ENCODE results near the gene CBFA2T3. TPM values are rescaled to one million over a fixed set of nuclear protein-coding genes. Genes with fewer than 3 reads are reported as not detected.

The CBFA2T3 gene
- total RNA-seq, 1 experiment from 2014 or later = 2.9 TPM

- no peaks in the 10 kb centered on the region for H3K9me3 Mint-ChIP-seq
- H3K27me3 Mint-ChIP-seq (ENCODE audit: low read depth) = peaks cover 53% of the 10 kb centered on the region
- Histone ChIP-seq H3K9me3 (ENCODE audit: control insufficient read depth, low read depth, low read length) (no peaks in the 10 kb centered on the region), H3K79me2 (ENCODE audit: insufficient read depth, low read length) (no peaks in the 10 kb centered on the region), H4K91ac (ENCODE audit: insufficient read length, low read depth, low read length) (no peak overlapping the region), H3K27ac (ENCODE audit: insufficient read length, low read depth, low read length) (no peak overlapping the region), H3K4me1 (ENCODE audit: insufficient read depth, low read length) (no peaks in the 10 kb centered on the region), H2AFZ (ENCODE audit: low read length) (no peak overlapping the region), H3K18ac (ENCODE audit: insufficient read length, low read depth, low read length) (no peak overlapping the region), H2BK12ac (ENCODE audit: insufficient read length, low read depth, low read length) (no peak overlapping the region), H4K8ac (replicated peaks; ENCODE audit: insufficient read length, low read depth, low read length) (no peak overlapping the region), H4K5ac (ENCODE audit: insufficient read length, low read depth, low read length) (no peak overlapping the region), H3K4ac (ENCODE audit: low read depth, low read length) (no peak overlapping the region), H3T11ph (ENCODE audit: low read length) (no peak overlapping the region), H3K4me2 (ENCODE audit: insufficient read depth, insufficient read length, low read length) (no peak overlapping the region), H2BK20ac (ENCODE audit: low read depth, low read length, poor library complexity, severe bottlenecking) (no peak overlapping the region), H3K23me2 (ENCODE audit: insufficient read length, low read depth, low read length, poor library complexity, severe bottlenecking) (peaks cover 4% of the 10 kb centered on the region), H3K9ac (ENCODE audit: extremely low read depth, insufficient read length, low read length) (no peak overlapping the region), H4K20me1 (ENCODE audit: control insufficient read depth, insufficient read depth, insufficient read length) (peaks cover 4% of the 10 kb centered on the region), H2BK120ac (ENCODE audit: low read depth, low read length, poor library complexity, severe bottlenecking) (no peak overlapping the region), H3K27me3 (ENCODE audit: insufficient read depth, low read length) (peaks cover 8% of the 10 kb centered on the region; the same call in 1 of the 2 replicates), H3K79me1 (ENCODE audit: insufficient read depth, low read depth, low read length, poor library complexity, severe bottlenecking) (no peaks in the 10 kb centered on the region), H3K14ac (ENCODE audit: insufficient read depth, low read length) (no peak overlapping the region), H3K23ac (ENCODE audit: insufficient read length, low read depth, low read length) (no peak overlapping the region), H2BK15ac (ENCODE audit: low read depth, low read length) (no peak overlapping the region), H2BK5ac (ENCODE audit: insufficient read length, low read length) (no peak overlapping the region), H2AK5ac (ENCODE audit: insufficient read length, low read length) (no peak overlapping the region), H3K56ac (ENCODE audit: insufficient read length, low read depth, low read length) (no peak overlapping the region)
- peaks cover 0 to 4% of the 10 kb centered on the region in 2 experiments; a peak in 1 of 4 replicates for H3K4me1 Mint-ChIP-seq
- H3K4me3 Mint-ChIP-seq = peak overlapping the region in 1 of 2 experiments; percentile 10; a peak in 2 of 5 replicates
- DNase-seq = no peak
- no peak for TF ChIP-seq CTCF (conservative IDR thresholded peaks at IDR 0.05)
- no CpG with 5 or more reads among the region's 15 CpGs for WGBS (ENCODE audit: extremely low coverage, insufficient read length, low lambda C conversion rate)
- no peak overlapping the region for H3K27ac Mint-ChIP-seq
- H3K36me3 Mint-ChIP-seq (ENCODE audit: insufficient read depth in 1 of 3, low read depth in 3 of 3) = no peaks in the 10 kb centered on the region
Measured at GRCh38 chr16:88938777-88939244, 38.2 kb downstream of the CBFA2T3 start.

Measured in H9 (cell line).